NB4 (cell line): Measurements from ENCODE around the gene TOP1.

Experiments used
- CTCF ChIP-seq: IDR thresholded peaks from one replicate; pipeline ENCODE4 v1.5.1; 2012; ENCODE audit warnings: low read depth, low read length
- MAX ChIP-seq: IDR thresholded peaks from 2 replicates; pipeline ENCODE4 v1.6.1; 2011; ENCODE audit warnings: low read depth, low read length
- MYC ChIP-seq: IDR thresholded peaks from 2 replicates; pipeline ENCODE4 v1.6.1; 2011; ENCODE audit warnings: low read depth, low read length
- POLR2A ChIP-seq: IDR thresholded peaks from 2 replicates; pipeline ENCODE4 v1.6.1; 2011; ENCODE audit warnings: mild to moderate bottlenecking; ENCODE audit not compliant: insufficient read length; ENCODE audit errors: extremely low read depth

- TF ChIP-seq CTCF: no peak
- TF ChIP-seq MAX: no peak
- TF ChIP-seq POLR2A: no peak
- TF ChIP-seq MYC: no peak
Observed at GRCh38 chr20:41167118-41167470, 138.5 kb downstream of the TOP1 start.
